Measurements from ENCODE around the gene EBF3. TPM values are rescaled to one million over a fixed set of nuclear protein-coding genes. Genes with fewer than 3 reads are reported as not detected.

Gene EBF3
- polyA plus RNA-seq, 12 donors, result 51.3 to 117 (median 70.4) TPM; not detected in 1

DNA sequence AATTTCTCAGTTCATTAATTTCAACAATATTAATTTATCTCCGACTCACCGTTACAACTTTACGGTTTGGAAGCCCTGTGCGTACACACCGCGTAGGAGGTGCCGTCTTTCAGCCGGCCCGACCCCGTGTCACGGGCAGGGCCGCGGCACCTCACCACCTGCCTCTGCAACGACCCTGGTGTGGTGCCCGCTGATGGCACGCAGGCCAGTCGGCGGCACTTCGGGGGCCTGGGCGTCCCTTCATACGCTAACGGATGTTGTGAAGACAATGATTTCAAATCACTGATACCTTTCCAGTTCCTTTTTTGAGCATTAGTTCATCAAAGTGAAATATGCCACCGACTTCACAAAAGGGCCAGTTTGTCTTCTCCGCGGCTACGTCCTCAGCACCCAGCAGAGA lies 125.3 kb downstream of the EBF3 start:
- DNase-seq, result no peak

- no peak for DNase-seq
These were observed 126.0 kb downstream of the EBF3 start for GRCh38 chr10:129837909-129838582.

DNA sequence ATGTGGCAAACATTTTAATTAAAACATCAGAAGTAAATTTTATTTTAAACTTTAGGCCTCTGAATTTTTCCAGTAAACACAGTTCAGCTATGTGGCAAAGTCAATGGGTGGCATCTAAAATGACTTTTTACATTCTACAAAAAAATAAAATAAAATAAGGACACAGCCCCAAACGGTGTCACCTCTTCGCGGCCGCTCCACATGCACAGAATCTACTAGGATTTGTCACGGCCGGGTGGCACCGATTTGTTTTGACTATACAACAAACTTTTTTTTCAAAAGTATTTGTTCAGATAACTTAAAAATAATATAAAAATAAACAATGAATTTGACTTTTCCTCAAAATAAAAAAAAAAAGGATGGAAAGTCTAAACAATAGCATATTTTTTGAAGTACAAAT lies 127.8 kb downstream of the EBF3 start:
- DNase-seq, result no peak

GRCh38 chr10:129833994-129834739 lies 129.9 kb downstream of the EBF3 start:
- no peak for DNase-seq

- DNase-seq, result no peak
These were observed 130.6 kb downstream of the EBF3 start for GRCh38 chr10:129833468-129833950.

- no peak for DNase-seq
These were observed 131.3 kb downstream of the EBF3 start for GRCh38 chr10:129832573-129833467.

DNA sequence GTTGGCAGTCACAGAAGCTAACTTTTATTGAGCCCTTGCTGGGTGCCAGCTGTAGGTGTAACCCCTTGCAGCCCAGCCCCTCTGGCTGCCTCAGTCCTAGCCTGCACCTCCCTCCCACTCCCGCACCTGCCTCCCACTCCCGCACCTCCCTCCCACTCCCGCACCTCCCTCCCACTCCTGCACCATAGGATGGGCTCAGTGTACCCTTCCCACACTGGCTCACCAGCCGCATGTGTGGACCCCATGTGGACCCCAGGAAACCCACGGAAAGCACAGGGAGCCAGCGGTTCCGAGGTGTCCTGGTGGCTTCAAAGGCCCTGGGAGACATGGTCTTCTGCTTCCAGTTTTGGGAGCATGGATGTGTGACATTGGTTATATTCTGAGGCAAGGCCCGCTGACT lies 132.9 kb downstream of the EBF3 start:
- no peak for DNase-seq

- no peak for DNase-seq
These were observed 138.2 kb downstream of the EBF3 start for GRCh38 chr10:129825826-129826225.

DNA sequence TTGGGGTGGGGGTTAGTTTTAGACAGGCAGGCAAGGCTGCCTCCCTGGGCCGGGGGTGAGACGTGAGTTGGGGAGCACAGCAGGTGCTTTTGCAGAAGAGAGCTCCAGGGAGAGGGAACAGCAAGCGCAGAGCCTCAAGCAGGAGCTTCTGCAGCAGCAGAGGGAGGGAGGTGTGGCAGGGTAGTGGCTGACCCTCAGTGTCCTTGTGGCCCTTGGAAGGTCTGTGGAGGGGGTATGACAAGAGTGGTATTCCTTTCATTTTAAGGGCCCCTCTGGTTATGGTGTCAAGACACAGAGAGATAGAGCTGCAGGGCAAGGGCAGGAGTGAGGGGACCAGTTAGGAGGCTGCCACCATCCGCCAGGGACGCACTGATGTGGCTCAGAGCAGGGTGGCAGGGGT lies 138.9 kb downstream of the EBF3 start:
- no peak for DNase-seq

DNA sequence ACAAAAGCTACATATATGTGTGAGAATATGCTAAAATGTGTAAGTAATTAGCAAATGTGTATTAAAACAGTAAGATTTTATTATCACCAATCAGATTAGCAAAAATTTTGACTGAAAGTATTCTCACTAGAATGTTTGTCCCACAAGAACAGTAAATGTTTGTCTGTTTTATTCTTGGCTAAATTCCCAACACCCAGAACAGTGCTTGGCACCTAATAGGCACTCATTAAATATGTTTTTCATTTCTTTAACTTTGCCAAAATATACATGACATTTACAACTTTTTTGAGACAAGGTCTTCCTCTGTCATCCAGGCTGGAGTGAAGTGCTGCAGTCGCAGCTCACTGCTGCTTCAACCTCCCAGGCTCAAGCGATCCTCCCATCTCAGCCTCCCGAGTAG lies 143.6 kb downstream of the EBF3 start:
- no peak for DNase-seq

- no peak for DNase-seq
These were observed 147.4 kb downstream of the EBF3 start for GRCh38 chr10:129816656-129817045.

DNA sequence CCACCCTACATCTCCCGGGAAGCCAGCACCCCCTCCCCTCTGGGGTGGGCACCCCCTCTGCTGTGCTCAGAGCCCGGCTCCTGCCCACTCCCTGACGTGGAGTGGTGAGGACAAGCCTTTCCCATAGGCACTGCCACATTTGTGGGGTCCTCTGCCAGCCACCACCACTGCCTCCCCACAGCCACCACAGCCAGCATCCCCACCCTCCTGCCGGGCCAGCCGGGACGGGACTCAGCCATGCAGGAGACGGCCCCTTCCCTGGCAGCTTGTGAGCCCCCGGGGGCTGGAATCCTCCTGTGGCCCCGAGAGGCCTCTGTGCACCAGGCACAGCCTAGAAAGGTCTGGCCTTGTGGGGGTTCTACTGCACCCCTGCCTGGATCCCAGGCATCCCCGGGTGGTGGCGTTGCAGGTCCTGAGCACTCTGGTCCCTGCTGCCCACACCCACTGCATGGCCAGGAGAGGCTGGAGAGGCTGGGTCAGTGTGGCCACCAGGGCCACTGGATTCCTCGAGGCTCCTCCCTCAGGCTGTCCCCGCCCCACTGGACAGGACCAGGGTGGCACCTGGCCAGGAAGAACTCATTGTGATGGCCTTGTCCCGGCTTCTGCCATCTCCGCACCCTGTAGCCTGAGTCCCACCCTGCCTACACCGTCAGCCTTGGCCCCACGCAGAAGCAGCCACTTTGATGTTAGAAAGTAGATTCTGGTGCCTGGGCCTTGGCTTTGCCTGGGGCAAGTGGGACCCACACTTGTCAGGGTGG lies 148.0 kb downstream of the EBF3 start:
- no peak for DNase-seq

- DNase-seq, result no peak
These were observed 149.1 kb downstream of the EBF3 start for GRCh38 chr10:129814681-129815646.

- DNase-seq, result no peak
These were observed 151.7 kb downstream of the EBF3 start for GRCh38 chr10:129812398-129812797.

- no peak for DNase-seq
These were observed 152.9 kb downstream of the EBF3 start for GRCh38 chr10:129811208-129811607.

GRCh38 chr10:129809841-129810240 lies 154.2 kb downstream of the EBF3 start:
- no peak for DNase-seq

GRCh38 chr10:129809431-129809830 lies 154.6 kb downstream of the EBF3 start:
- DNase-seq, result no peak

GRCh38 chr10:129808092-129808983 lies 155.7 kb downstream of the EBF3 start:
- no peak for DNase-seq

DNA sequence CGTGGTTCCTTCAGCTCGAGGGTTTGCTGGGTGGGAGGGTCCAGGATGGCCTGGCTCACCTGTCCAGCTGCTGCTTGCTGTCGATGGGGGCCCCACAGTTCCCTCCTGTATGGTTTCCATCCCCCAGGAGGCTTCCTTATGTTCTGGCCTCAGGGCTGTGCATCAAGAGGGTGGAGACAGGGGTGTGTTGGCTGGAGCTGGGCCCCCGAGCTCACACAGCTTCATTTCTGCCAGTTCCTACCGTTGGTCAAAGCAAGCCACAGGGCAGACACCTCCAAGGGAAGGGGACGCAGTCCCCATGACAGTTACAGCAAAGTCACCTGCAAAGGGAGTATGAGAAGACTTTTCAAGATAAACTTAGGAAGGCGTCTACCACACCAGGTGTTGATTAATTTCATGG lies 156.9 kb downstream of the EBF3 start:
- no peak for DNase-seq
